Osteocyte (in vitro differentiated cells): Measurements from ENCODE around the gene ZHX3. TPM values are rescaled to one million over a fixed set of nuclear protein-coding genes. Genes with fewer than 3 reads are reported as not detected.
A peak's percentile ranks its signal among the peaks of the same experiment; 100 is the strongest.

Source experiments
- DNase-seq: peaks from one replicate; pipeline ENCODE4 v3.0.0; 2021; ENCODE audit warnings: mixed read lengths; ENCODE audit not compliant: unreplicated experiment; ENCODE audit errors: extremely low spot score
- H3K27ac Mint-ChIP-seq: one replicate; pipeline ENCODE4 v1.8.0; 2021; ENCODE audit warnings: mild to moderate bottlenecking, mixed read lengths; ENCODE audit not compliant: unreplicated experiment
- H3K27me3 Mint-ChIP-seq: one replicate; pipeline ENCODE4 v1.8.0; 2021; ENCODE audit warnings: mixed read lengths; ENCODE audit not compliant: unreplicated experiment
- H3K36me3 Mint-ChIP-seq: one replicate; pipeline ENCODE4 v1.8.0; 2021; ENCODE audit warnings: mixed read lengths; ENCODE audit not compliant: unreplicated experiment
- H3K4me1 Mint-ChIP-seq: one replicate; pipeline ENCODE4 v1.8.0; 2021; ENCODE audit warnings: mixed read lengths; ENCODE audit not compliant: unreplicated experiment
- H3K4me3 Mint-ChIP-seq: one replicate; pipeline ENCODE4 v1.8.0; 2021; ENCODE audit warnings: mild to moderate bottlenecking, moderate library complexity, mixed read lengths; ENCODE audit not compliant: unreplicated experiment
- H3K9me3 Mint-ChIP-seq: one replicate; pipeline ENCODE4 v1.8.0; 2021; ENCODE audit warnings: mixed read lengths; ENCODE audit not compliant: unreplicated experiment
- CTCF ChIP-seq: fragments of 200-600 bp; sonication (generic); IDR thresholded peaks from 2 replicates; pipeline ENCODE4 v1.5.0; 2021; ENCODE audit warnings: antibody characterized with exemption, mild to moderate bottlenecking, moderate library complexity
- total RNA-seq: library from RNA; stranded (reverse); gene quantifications from 2 replicates; pipeline ENCODE4 v1.2.1, GENCODE V29; 2021

ZHX3 gene
- total RNA-seq, 1 donor from 2014 or later = 44.5 TPM

DNA sequence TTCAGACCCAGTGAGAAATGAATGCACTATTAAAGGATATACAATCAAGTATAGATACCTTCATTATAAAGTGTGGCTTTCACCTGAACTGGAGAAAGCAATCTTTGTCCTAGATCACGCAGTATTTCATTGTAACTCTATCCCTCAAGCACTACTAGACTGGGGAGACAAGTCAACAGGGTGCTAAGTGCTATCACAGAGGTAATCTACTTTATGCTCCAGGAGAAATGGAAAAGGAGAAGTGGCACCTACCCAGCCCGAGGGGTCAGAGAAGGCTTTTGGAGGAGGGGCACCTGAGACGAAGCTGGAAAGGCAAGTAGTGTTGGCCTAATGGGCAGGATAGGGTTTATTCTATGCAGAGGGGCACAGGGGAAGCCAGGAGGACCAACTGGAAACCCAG, 17.1 kb downstream of the ZHX3 start:
- Mint-ChIP-seq H3K9me3 (no peaks in the 10 kb centered on the region), H3K4me3 (no peak overlapping the region), H3K36me3 (no peaks in the 10 kb centered on the region), H3K27me3 (no peaks in the 10 kb centered on the region), H3K27ac (peak overlapping the region; percentile 27), H3K4me1 (peaks cover 5% of the 10 kb centered on the region)
- no peak for DNase-seq
- no peak for TF ChIP-seq CTCF

DNA sequence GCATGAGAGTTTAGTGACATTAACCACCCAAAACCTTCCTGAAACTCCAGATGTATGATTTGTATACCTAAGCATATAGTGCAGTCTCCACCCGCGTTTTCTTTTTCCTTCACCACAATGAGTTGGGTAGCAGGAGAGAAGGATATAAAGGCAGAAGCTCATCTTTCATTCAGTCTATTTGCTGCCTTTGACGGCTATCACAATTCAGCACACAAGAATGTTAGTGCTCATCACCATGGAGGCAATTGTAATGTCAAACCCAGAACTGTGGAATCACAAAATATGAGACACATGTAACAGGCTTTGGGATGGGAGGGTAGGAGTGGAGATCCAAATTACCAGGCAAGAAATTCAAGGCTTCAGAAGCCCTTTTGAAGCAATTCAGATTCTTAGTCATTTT, 17.6 kb downstream of the ZHX3 start:
- no peak overlapping the region for H3K27ac Mint-ChIP-seq
- H3K4me3 Mint-ChIP-seq = no peak overlapping the region
- H3K36me3 Mint-ChIP-seq = no peaks in the 10 kb centered on the region
- no peak for TF ChIP-seq CTCF
- H3K4me1 Mint-ChIP-seq = peaks cover 5% of the 10 kb centered on the region
- no peaks in the 10 kb centered on the region for H3K27me3 Mint-ChIP-seq
- H3K9me3 Mint-ChIP-seq = no peaks in the 10 kb centered on the region
- DNase-seq = no peak

DNA sequence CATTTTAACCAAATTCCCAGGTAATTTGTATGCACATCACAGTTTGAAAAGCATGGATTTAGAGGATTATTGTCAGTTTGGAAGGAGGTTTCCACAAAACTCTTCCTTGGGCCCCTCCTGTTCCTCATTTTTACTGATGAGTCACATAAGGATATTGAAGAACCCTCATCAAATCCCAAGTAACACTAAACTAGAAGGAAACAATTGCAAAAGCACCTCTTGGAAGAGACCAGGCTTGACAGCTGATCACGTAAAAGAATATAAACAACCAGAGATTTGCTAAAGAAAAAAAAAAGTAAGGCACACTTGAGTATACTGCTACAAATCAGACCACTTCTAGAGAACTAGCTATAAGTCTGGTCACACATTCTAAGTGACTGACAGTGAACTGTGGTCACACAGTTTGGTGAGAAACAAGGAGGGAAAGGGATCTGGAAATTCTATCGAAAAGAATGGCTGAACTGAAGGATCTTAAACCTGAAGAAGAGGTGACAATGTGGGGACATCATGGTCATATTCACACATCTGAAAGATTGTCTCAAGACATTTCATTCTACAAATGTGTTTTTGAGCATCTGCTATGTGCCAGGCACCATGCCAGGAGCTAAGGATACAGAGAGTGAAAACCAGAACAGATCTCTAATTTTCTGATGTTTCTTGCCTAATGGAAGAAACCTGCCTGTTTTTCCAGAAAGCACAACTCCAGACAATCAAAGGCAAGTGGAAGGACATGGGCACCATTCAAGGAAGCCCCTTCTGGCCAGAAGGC, 24.1 kb downstream of the ZHX3 start:
- Mint-ChIP-seq H3K9me3 (no peaks in the 10 kb centered on the region), H3K27ac (no peak overlapping the region), H3K4me1 (peaks cover 16% of the 10 kb centered on the region), H3K36me3 (no peaks in the 10 kb centered on the region), H3K27me3 (no peaks in the 10 kb centered on the region), H3K4me3 (no peak overlapping the region)
- TF ChIP-seq CTCF = no peak
- no peak for DNase-seq

- Mint-ChIP-seq H3K27ac (no peak overlapping the region), H3K4me3 (no peak overlapping the region), H3K27me3 (no peaks in the 10 kb centered on the region), H3K36me3 (peaks cover 8% of the 10 kb centered on the region), H3K9me3 (peaks cover 16% of the 10 kb centered on the region), H3K4me1 (peaks cover 15% of the 10 kb centered on the region)
- DNase-seq = no peak
- TF ChIP-seq CTCF = no peak
Observed at GRCh38 chr20:41290804-41291389, 26.6 kb downstream of the ZHX3 start.

DNA sequence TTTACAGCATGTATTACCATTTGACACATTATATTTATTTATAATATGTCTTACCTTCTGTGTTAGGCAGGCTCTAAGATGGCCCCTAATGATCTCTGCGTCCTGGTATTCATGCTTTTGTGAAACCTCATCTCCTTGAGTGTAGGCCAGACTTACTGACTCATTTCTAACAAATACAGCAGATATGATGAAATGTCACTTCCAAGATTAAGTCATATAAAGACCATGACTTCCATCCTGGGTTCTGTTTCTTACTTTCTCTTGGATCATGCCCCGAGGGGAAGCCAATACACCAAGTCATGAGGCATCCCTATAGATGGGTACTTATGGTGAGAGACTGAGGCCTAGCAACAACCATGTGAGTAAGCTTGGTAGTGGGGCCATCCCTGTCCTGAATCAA, 30.2 kb downstream of the ZHX3 start:
- Mint-ChIP-seq H3K27me3 (no peaks in the 10 kb centered on the region), H3K4me1 (peaks cover 3% of the 10 kb centered on the region), H3K27ac (no peak overlapping the region), H3K9me3 (peaks cover 23% of the 10 kb centered on the region), H3K4me3 (no peak overlapping the region), H3K36me3 (peaks cover 8% of the 10 kb centered on the region)
- TF ChIP-seq CTCF = no peak
- DNase-seq = no peak
